OCI-LY7 (cell line): ENCODE data around the gene F13A1.

Source experiments
- EZH2phosphoT487 ChIP-seq: fragments of 200-600 bp; sonication (generic); IDR thresholded peaks from 2 replicates; pipeline ENCODE4 v1.6.1; 2018; ENCODE audit warnings: low read depth, borderline replicate concordance, mild to moderate bottlenecking, mixed run types, antibody characterized with exemption, low read length, moderate library complexity, mixed read lengths
- TF ChIP-seq, protein P1 (sequence below): fragments of 200-600 bp; sonication (generic); conservative IDR thresholded peaks from 2 replicates; pipeline ENCODE4 v1.5.1; 2014; ENCODE audit warnings: mild to moderate bottlenecking, antibody characterized with exemption, low read length, moderate library complexity, mixed read lengths

DNA sequence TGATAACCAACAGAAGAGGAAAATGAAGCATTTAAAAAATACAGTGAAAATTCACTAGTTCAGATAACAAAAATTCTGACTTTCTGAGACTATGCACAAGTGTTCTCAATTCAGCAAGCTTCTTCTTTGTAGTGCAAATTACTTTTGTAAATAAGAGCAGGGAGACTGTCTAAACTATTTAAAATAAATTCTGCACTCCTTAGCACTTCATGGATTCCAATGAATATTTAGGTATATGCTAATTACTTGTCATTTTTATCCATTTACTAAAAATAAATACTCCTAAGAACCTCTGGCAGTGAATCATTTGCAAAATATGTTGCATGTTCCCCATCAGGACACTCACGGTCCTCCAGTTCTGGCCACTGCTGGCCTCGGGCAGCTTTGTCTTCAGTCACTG, 139.8 kb downstream of the F13A1 start:
- TF ChIP-seq, protein P1, sequence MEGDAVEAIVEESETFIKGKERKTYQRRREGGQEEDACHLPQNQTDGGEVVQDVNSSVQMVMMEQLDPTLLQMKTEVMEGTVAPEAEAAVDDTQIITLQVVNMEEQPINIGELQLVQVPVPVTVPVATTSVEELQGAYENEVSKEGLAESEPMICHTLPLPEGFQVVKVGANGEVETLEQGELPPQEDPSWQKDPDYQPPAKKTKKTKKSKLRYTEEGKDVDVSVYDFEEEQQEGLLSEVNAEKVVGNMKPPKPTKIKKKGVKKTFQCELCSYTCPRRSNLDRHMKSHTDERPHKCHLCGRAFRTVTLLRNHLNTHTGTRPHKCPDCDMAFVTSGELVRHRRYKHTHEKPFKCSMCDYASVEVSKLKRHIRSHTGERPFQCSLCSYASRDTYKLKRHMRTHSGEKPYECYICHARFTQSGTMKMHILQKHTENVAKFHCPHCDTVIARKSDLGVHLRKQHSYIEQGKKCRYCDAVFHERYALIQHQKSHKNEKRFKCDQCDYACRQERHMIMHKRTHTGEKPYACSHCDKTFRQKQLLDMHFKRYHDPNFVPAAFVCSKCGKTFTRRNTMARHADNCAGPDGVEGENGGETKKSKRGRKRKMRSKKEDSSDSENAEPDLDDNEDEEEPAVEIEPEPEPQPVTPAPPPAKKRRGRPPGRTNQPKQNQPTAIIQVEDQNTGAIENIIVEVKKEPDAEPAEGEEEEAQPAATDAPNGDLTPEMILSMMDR = no peak
- TF ChIP-seq EZH2phosphoT487 = no peak
